Glomerular visceral epithelial cell (primary cell): ENCODE data around the gene SEBOX.
A peak's percentile ranks its signal among the peaks of the same experiment; 100 is the strongest.
"Not testable (repeated sequence)": the region's sequence is repeated elsewhere in the genome, so short reads cannot be mapped to it uniquely, and the experiment has no call there.

ENCODE experiments used
- DNase-seq: peaks from one replicate; pipeline ENCODE4 v3.0.0-alpha.2; 2016; ENCODE audit errors: extremely low spot score

SEBOX gene

DNA sequence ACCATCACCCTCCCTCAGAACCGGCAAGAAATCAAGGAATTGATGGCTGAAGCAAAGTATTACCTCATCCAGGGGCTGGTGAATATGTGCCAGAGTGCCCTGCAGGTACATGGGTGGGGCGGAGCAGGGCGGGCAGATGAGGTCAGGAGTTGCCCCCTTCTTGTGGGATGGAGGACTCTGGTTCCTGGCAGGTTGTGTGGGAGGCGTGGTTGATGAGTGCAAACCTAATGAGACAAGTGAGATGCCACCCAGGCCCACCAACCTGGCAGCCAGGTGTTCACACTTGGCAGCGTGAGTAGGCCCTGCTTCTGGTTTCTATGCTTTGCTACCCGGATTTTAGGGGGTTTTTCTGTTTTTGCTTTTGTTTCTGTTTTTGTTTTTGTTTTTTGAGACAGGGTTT, 24.6 kb downstream of the SEBOX start:
- DNase-seq = no peak

- DNase-seq = no peak
Observed at GRCh38 chr17:28339431-28339830, 25.6 kb downstream of the SEBOX start.

DNA sequence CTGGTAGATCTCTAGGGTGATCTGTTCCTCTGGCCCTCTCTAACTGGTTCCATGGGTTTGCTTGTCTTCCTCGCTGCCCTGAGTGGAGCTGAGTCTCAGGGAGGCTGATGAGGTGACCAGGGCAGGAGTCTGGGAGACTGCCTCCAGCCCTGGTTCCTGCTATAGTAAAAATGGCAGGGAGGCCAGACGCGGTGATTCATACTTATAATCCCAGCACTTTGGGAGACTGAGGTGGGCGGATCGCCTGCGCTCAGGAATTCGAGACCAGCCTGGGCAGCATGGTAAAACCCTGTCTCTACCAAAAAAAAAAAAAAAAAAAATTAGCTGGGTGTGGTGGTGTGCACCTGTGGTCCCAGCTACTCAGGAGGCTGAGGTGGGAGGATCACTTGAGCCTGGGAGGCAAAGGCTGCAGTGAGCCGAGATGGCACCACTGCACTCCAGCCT, 26.2 kb downstream of the SEBOX start:
- not testable (repeated sequence) for DNase-seq

DNA sequence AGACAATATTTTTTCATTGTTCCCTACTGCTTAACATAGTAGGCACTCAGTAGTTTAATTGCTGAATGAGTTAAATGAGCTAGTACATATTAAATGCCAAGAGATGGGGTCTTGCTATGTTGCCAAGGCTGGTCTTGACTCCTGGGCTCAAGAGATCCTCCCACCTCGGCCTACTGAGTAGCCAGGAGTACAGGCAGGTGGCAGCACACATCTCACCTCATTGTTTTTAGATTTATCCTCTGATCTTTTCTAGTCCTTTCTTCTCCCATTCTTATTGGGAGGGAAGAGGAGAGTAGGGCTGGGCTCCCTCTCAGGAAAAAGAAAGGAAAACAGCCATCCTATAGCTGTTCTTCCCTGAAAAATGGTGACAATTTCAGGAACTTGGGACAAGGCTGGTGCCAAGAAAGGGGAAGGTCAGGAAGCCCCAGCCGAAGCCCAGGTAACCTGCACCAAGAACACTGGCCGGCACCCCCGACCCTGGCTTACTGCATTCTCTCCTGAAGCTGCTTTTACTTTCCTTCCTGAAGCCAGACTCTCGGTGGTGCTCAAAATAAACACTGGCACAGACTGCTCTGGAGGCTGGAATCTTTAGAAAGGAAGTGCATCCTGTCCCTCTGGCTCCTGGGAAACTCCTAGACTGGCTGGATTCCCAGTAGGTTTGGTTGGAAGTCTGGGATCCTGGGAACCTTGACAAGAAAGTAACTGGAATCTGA, 26.8 kb downstream of the SEBOX start:
- DNase-seq = peak; percentile 58

- peak; percentile 91 for DNase-seq
Observed at GRCh38 chr17:28335959-28336871, 28.8 kb downstream of the SEBOX start.

DNA sequence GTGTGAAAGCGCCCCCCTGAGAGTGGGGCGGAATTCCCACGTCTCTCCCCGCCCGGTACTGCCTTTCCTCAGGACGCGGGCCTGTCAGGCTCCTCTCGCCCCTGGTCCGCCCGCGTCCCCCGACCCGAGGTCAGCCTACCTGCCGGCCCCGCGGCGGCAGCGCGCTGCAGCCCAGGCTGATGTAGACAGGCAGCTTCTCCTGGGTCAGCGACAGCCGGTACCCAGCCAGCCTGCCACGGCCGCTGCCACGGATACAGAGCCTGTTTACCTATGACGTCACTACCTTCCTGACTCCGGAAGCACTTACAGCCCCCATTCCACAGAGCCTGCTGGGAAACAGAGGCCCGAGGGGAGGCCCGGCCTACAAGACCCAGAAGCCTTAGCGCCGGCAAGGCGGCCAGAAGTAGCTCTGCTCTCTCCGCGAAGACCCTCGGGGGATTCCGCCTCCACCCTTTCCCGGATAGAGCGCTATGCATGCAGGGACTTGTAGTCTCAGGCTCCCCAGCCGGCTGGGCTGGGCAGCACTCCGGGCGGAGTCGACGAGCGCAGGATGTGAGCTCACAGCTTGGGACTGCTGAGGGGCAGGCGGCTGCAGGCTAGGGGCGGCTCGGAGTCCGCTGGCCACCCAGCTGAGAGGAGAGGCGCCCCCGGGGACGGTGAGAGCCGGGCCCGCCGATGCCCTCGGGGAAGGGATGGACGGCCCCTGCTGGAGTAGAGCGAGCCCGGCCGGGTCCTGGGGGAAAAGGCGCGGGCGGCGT, 29.6 kb downstream of the SEBOX start, which contains the start of the genes IFT20 and TNFAIP1:
Gene IFT20 (minus strand): TSS at position 272 of the 758 bp plus-strand sequence. CDS start 3,487 bp downstream, outside the sequence.
Gene TNFAIP1 (plus strand): TSS at position 561 of the 758 bp plus-strand sequence. CDS start 3,761 bp downstream, outside the sequence.
- peak; percentile 100 for DNase-seq

- DNase-seq = no peak
Observed at GRCh38 chr17:28334666-28335200, 30.3 kb downstream of the SEBOX start.

- no peak for DNase-seq
Observed at GRCh38 chr17:28334171-28334570, 30.8 kb downstream of the SEBOX start.

- no peak for DNase-seq
Observed at GRCh38 chr17:28333083-28333746, 31.8 kb downstream of the SEBOX start.

DNA sequence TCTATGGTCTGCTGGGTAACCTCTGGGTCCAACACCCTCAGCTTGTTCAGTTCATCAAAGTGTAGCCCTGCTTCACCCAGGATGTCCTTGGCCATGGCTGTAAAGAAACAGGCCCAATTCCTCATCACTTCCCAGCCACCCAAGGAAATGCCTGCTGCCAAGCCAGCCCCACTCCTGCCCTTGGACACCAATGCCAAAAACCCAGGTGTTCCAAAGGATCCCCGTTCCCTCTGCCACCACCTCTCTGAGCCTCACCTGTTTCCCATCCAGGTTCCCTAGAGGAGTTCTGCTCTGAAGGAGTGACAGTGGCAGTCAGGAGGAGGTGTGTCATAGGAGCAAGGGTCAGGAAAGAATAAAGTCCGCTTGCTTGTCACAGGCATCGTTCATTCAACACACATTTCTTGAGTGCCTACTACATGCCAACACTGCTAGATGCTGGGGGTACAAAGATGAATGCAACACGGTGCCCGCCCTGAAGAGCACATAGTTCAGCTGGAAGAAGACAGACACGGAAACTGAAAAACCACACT, 33.0 kb downstream of the SEBOX start:
- no peak for DNase-seq

- DNase-seq = no peak
Observed at GRCh38 chr17:28330671-28331070, 34.3 kb downstream of the SEBOX start.

DNA sequence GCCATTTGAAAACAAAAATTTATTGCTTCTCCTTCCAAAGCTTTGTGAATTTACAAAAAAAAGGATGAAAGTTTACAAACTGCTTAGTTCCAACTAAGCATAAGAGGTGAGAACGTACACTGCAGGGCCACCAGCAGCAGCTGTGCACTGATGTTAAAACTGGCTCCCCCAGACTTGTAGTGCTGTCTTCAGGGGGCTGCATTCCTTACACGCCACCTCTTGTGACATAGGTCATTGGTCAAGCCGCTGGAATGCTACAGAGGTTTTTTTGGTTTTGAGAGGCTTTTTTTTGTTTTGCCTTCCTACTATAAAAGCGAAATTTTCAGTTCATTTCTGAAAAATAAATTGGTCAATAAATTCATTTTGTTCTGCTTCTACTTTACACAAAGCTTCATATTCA, 36.7 kb downstream of the SEBOX start:
- no peak for DNase-seq

DNA sequence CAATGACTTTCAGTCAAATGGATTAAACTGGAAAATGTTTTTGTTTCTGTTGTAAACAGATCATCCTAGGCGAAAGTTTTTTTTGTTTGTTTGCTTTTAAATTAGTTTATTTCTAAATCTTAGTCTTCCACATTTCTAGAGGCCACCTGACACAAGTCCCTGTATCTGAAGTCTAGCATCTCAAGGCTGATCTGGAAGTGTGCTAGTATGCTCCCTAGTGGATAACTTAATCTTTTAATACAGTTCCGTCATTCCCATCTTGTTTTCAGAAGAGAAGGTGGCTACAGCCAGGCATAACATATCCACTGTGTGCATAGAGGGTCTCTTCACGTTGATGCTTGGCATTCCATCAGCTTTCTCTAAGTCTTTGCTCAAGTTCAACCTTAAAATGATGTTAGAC, 37.3 kb downstream of the SEBOX start:
- no peak for DNase-seq

- no peak for DNase-seq
Observed at GRCh38 chr17:28327031-28327607, 37.9 kb downstream of the SEBOX start.

DNA sequence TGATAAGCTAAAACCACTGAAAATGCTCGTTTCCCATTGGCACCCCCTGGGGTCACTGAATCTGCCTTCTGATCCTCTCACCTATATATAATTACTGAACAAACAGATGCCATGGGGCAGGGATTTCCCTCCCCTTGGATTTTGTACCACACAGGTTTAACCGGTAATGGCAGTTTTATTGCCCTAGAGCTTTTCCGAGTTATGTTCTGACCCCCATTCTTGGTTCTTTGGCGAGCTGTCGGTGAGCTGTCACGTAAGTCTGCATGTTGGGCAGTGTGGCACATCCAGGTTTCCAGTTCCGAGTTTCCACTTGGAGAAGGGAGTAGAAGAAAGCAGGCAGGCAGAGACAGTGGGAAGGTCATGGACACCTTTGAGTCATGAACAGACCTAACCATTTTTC, 38.9 kb downstream of the SEBOX start:
- DNase-seq = no peak

- no peak for DNase-seq
Observed at GRCh38 chr17:28325211-28325610, 39.8 kb downstream of the SEBOX start.

- no peak for DNase-seq
Observed at GRCh38 chr17:28324781-28325180, 40.2 kb downstream of the SEBOX start.

DNA sequence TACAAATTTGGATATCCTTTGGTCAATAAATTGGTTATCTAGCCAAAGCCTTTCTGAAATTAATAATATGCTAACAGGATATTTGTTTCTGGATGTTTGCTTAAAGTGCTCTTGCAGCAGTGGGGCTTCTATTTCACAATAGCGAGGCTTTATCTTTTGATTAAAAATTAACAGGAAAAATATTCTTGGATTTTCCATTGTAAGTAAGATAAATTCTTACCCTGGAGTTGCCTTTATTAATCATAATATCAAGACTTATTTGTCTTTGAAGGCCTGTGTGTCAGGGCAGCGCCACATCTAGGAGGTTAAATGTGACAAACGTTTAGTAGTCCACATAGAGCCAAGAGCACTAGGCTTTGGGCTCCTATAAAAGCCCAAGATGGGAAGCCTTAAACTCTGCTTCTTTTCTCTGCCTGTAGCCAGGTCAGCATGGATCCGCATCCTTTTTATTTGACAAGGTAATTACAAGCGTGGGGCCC, 40.7 kb downstream of the SEBOX start:
- DNase-seq = no peak

GRCh38 chr17:28320215-28321061, 44.6 kb downstream of the SEBOX start:
- DNase-seq = no peak
